ENCODE data around the gene SIK3. TPM values are rescaled to one million over a fixed set of nuclear protein-coding genes. Genes with fewer than 3 reads are reported as not detected.

The SIK3 gene
- total RNA-seq, 1 donor: 25.7 TPM

DNA sequence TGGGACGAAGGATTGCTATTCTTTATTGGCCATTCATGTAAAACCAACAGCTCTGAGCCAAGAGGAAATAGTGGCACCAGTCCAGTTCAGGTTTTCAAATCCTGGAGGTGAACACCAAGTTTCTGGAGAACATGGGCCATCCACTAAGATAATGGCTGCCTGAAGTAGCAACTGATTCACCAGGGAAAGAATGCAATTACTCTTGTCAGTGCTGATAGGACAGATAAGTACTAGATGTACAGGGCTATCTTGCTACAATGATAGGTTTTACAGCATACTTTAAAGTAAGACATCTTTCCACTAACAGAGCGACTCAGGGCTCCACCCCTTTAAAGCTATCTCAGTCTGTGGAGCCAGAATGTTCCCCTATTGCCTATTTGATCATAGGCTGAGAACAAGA lies 224.0 kb downstream of the SIK3 start:
- DNase-seq (ENCODE audit: insufficient read length, low spot score, missing footprints): peak; percentile 63
- H3K36me3 ChIP-seq (ENCODE audit: insufficient read depth, low read length): peaks cover 45% of the 10 kb centered on the region
- TF ChIP-seq, protein P1, sequence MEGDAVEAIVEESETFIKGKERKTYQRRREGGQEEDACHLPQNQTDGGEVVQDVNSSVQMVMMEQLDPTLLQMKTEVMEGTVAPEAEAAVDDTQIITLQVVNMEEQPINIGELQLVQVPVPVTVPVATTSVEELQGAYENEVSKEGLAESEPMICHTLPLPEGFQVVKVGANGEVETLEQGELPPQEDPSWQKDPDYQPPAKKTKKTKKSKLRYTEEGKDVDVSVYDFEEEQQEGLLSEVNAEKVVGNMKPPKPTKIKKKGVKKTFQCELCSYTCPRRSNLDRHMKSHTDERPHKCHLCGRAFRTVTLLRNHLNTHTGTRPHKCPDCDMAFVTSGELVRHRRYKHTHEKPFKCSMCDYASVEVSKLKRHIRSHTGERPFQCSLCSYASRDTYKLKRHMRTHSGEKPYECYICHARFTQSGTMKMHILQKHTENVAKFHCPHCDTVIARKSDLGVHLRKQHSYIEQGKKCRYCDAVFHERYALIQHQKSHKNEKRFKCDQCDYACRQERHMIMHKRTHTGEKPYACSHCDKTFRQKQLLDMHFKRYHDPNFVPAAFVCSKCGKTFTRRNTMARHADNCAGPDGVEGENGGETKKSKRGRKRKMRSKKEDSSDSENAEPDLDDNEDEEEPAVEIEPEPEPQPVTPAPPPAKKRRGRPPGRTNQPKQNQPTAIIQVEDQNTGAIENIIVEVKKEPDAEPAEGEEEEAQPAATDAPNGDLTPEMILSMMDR (IDR thresholded peaks at IDR 0.05; ENCODE audit: extremely low read depth, low read depth, low read length): no peak
- H3K9me3 ChIP-seq (ENCODE audit: low read depth, low read length): no peaks in the 10 kb centered on the region
- no peaks in the 10 kb centered on the region for H3K79me2 ChIP-seq (ENCODE audit: insufficient read depth, low read length)
- no peak overlapping the region for H3K4me2 ChIP-seq (ENCODE audit: insufficient read depth, low read length)
- no peak overlapping the region for H3K4me3 ChIP-seq (ENCODE audit: insufficient read depth, low read length)
- no peaks in the 10 kb centered on the region for H4K20me1 ChIP-seq (ENCODE audit: insufficient read depth, low read length)
- no peaks in the 10 kb centered on the region for H3K27me3 ChIP-seq (ENCODE audit: insufficient read depth, low read length)
- no peak overlapping the region for H3K27ac ChIP-seq (ENCODE audit: low read depth, low read length)
- H2AFZ ChIP-seq (ENCODE audit: low read length): no peak overlapping the region
- H3K4me1 ChIP-seq (ENCODE audit: insufficient read depth, low read length): peaks cover 30% of the 10 kb centered on the region

DNA sequence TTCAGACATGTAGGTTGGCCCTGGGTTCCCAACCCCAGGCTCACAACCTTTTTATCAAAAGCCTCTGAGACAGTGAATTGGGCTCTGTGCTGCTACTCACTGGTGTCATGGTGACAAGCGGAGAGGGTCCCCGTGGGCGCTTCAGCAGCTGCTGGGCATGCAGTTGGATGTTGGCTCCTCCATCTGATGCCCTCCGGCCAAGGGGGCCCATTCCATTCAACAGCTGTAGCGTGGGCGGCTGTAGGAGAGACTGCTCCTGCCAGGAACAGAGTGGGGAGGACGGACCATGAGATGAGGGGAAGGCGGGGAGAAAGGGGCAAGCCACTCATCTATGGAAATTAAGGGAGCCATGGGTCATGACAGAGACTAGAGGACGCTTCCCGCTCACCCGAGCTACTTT lies 224.8 kb downstream of the SIK3 start:
- Histone ChIP-seq H3K4me1 (ENCODE audit: insufficient read depth, low read length) (peaks cover 30% of the 10 kb centered on the region), H3K4me2 (ENCODE audit: insufficient read depth, low read length) (no peak overlapping the region), H2AFZ (ENCODE audit: low read length) (no peak overlapping the region), H3K27me3 (ENCODE audit: insufficient read depth, low read length) (no peaks in the 10 kb centered on the region), H3K79me2 (ENCODE audit: insufficient read depth, low read length) (no peaks in the 10 kb centered on the region), H4K20me1 (ENCODE audit: insufficient read depth, low read length) (no peaks in the 10 kb centered on the region), H3K27ac (ENCODE audit: low read depth, low read length) (peak overlapping the region; percentile 10), H3K4me3 (ENCODE audit: insufficient read depth, low read length) (no peak overlapping the region), H3K9me3 (ENCODE audit: low read depth, low read length) (no peaks in the 10 kb centered on the region), H3K36me3 (ENCODE audit: insufficient read depth, low read length) (peaks cover 49% of the 10 kb centered on the region)
- DNase-seq (ENCODE audit: insufficient read length, low spot score, missing footprints): no peak
- TF ChIP-seq, protein P1 (IDR thresholded peaks at IDR 0.05; ENCODE audit: extremely low read depth, low read depth, low read length): no peak

DNA sequence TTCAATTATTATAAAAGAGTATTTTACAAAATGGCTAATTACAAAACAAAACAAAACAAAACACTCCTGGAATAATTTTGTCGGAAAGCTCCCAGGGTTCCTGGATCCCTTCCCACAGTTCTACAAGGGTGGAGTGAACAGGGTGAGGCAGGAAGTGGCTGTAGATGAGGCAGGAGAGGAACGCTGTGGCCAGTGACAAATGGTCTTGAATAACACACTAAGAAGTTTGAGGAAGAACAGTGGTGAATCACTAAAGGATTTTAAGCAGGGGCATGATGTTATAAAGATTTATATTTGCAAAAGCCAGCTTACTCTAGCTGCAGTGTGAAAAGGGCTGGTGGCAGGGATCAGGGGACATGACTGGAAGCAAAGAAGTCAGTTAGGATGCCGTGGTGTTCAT lies 227.0 kb downstream of the SIK3 start:
- Histone ChIP-seq H3K79me2 (ENCODE audit: insufficient read depth, low read length) (no peaks in the 10 kb centered on the region), H3K27ac (ENCODE audit: low read depth, low read length) (peak overlapping the region; percentile 83), H3K4me3 (ENCODE audit: insufficient read depth, low read length) (no peak overlapping the region), H3K36me3 (ENCODE audit: insufficient read depth, low read length) (peaks cover 61% of the 10 kb centered on the region), H2AFZ (ENCODE audit: low read length) (no peak overlapping the region), H4K20me1 (ENCODE audit: insufficient read depth, low read length) (no peaks in the 10 kb centered on the region), H3K4me2 (ENCODE audit: insufficient read depth, low read length) (peak overlapping the region; percentile 43), H3K27me3 (ENCODE audit: insufficient read depth, low read length) (no peaks in the 10 kb centered on the region), H3K9me3 (ENCODE audit: low read depth, low read length) (no peaks in the 10 kb centered on the region), H3K4me1 (ENCODE audit: insufficient read depth, low read length) (peaks cover 43% of the 10 kb centered on the region)
- DNase-seq (ENCODE audit: insufficient read length, low spot score, missing footprints): peak; percentile 70
- TF ChIP-seq, protein P1 (IDR thresholded peaks at IDR 0.05; ENCODE audit: extremely low read depth, low read depth, low read length): no peak

DNA sequence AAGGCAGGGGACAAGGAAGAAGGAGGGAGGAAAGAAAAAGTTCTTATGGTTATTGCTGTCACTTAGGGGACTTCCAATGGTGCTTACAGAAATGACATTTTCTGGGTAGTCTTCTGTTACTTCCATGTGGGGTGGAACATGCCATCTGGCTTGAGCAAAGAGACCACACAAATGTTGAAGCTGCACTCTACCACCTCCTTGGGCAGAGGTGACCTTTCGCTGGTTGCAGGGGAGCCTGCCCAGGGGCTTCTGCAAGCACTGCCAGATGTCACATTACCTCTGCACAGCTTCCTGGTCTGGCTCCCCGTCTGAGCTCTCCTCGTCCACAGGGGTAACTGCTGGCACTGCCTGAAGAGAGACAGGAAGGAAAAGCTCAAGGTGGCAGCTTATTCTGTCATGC lies 228.2 kb downstream of the SIK3 start:
- TF ChIP-seq, protein P1 (IDR thresholded peaks at IDR 0.05; ENCODE audit: extremely low read depth, low read depth, low read length): no peak
- peaks cover 54% of the 10 kb centered on the region for H3K4me1 ChIP-seq (ENCODE audit: insufficient read depth, low read length)
- no peak for DNase-seq (ENCODE audit: insufficient read length, low spot score, missing footprints)
- H3K27ac ChIP-seq (ENCODE audit: low read depth, low read length): no peak overlapping the region
- H3K4me2 ChIP-seq (ENCODE audit: insufficient read depth, low read length): no peak overlapping the region
- no peaks in the 10 kb centered on the region for H3K27me3 ChIP-seq (ENCODE audit: insufficient read depth, low read length)
- peaks cover 53% of the 10 kb centered on the region for H3K36me3 ChIP-seq (ENCODE audit: insufficient read depth, low read length)
- no peaks in the 10 kb centered on the region for H4K20me1 ChIP-seq (ENCODE audit: insufficient read depth, low read length)
- no peaks in the 10 kb centered on the region for H3K9me3 ChIP-seq (ENCODE audit: low read depth, low read length)
- no peak overlapping the region for H3K4me3 ChIP-seq (ENCODE audit: insufficient read depth, low read length)
- H3K79me2 ChIP-seq (ENCODE audit: insufficient read depth, low read length): no peaks in the 10 kb centered on the region
- H2AFZ ChIP-seq (ENCODE audit: low read length): no peak overlapping the region

All from osteoblast (primary cell).